ENCODE results near the gene IL34. TPM values are rescaled to one million over a fixed set of nuclear protein-coding genes. Genes with fewer than 3 reads are reported as not detected.
A peak's percentile ranks its signal among the peaks of the same experiment; 100 is the strongest.

Gene IL34
- polyA plus RNA-seq, 1 of the 3 experiments (the other 2 are of a cell fraction): 0.18 TPM

GRCh38 chr16:70696355-70696754 lies 50.0 kb downstream of the IL34 start:
- H2AFZ ChIP-seq (ENCODE audit: low read depth): no peak overlapping the region
- H4K20me1 ChIP-seq (ENCODE audit: insufficient read depth): no peaks in the 10 kb centered on the region
- no peak for TF ChIP-seq TAF1 (IDR thresholded peaks at IDR 0.05; ENCODE audit: borderline replicate concordance, low read depth, low read length)
- no peak for TF ChIP-seq RXRA (IDR thresholded peaks at IDR 0.05; ENCODE audit: borderline replicate concordance, low read depth)
- TF ChIP-seq, protein P1, sequence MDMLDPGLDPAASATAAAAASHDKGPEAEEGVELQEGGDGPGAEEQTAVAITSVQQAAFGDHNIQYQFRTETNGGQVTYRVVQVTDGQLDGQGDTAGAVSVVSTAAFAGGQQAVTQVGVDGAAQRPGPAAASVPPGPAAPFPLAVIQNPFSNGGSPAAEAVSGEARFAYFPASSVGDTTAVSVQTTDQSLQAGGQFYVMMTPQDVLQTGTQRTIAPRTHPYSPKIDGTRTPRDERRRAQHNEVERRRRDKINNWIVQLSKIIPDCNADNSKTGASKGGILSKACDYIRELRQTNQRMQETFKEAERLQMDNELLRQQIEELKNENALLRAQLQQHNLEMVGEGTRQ (IDR thresholded peaks at IDR 0.05; ENCODE audit: borderline replicate concordance, low read depth, low read length): no peak
- no peak for TF ChIP-seq GABPA (IDR thresholded peaks at IDR 0.05; ENCODE audit: low read depth)
- no peak for TF ChIP-seq SIN3A (IDR thresholded peaks at IDR 0.05; ENCODE audit: borderline replicate concordance, low read depth, low read length)
- TF ChIP-seq RCOR1 (IDR thresholded peaks at IDR 0.05; ENCODE audit: low read length): no peak
- TF ChIP-seq NRF1 (IDR thresholded peaks at IDR 0.05; ENCODE audit: low read depth, low read length): no peak
- TF ChIP-seq, protein P2, sequence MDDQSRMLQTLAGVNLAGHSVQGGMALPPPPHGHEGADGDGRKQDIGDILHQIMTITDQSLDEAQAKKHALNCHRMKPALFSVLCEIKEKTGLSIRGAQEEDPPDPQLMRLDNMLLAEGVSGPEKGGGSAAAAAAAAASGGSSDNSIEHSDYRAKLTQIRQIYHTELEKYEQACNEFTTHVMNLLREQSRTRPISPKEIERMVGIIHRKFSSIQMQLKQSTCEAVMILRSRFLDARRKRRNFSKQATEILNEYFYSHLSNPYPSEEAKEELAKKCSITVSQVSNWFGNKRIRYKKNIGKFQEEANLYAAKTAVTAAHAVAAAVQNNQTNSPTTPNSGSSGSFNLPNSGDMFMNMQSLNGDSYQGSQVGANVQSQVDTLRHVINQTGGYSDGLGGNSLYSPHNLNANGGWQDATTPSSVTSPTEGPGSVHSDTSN (IDR thresholded peaks at IDR 0.05): no peak
- TF ChIP-seq, protein P3, sequence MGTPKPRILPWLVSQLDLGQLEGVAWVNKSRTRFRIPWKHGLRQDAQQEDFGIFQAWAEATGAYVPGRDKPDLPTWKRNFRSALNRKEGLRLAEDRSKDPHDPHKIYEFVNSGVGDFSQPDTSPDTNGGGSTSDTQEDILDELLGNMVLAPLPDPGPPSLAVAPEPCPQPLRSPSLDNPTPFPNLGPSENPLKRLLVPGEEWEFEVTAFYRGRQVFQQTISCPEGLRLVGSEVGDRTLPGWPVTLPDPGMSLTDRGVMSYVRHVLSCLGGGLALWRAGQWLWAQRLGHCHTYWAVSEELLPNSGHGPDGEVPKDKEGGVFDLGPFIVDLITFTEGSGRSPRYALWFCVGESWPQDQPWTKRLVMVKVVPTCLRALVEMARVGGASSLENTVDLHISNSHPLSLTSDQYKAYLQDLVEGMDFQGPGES (IDR thresholded peaks at IDR 0.05; ENCODE audit: low read depth, low read length): no peak
- no peak for TF ChIP-seq GATA2 (CRISPR knock-in tag; IDR thresholded peaks at IDR 0.05)
- no peak for TF ChIP-seq TCF12 (IDR thresholded peaks at IDR 0.05)
- TF ChIP-seq REST (IDR thresholded peaks at IDR 0.05; ENCODE audit: low read depth, low read length): no peak
- no peak for TF ChIP-seq MXI1 (IDR thresholded peaks at IDR 0.05; ENCODE audit: low read depth, low read length)
- TF ChIP-seq EZH2phosphoT487 (IDR thresholded peaks at IDR 0.05; ENCODE audit: borderline replicate concordance, low read depth): no peak
- TF ChIP-seq, protein P4, sequence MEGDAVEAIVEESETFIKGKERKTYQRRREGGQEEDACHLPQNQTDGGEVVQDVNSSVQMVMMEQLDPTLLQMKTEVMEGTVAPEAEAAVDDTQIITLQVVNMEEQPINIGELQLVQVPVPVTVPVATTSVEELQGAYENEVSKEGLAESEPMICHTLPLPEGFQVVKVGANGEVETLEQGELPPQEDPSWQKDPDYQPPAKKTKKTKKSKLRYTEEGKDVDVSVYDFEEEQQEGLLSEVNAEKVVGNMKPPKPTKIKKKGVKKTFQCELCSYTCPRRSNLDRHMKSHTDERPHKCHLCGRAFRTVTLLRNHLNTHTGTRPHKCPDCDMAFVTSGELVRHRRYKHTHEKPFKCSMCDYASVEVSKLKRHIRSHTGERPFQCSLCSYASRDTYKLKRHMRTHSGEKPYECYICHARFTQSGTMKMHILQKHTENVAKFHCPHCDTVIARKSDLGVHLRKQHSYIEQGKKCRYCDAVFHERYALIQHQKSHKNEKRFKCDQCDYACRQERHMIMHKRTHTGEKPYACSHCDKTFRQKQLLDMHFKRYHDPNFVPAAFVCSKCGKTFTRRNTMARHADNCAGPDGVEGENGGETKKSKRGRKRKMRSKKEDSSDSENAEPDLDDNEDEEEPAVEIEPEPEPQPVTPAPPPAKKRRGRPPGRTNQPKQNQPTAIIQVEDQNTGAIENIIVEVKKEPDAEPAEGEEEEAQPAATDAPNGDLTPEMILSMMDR (IDR thresholded peaks at IDR 0.05): no peak
- TF ChIP-seq FOSL2 (IDR thresholded peaks at IDR 0.05; ENCODE audit: borderline replicate concordance, low read depth): no peak
- TF ChIP-seq, protein P5, sequence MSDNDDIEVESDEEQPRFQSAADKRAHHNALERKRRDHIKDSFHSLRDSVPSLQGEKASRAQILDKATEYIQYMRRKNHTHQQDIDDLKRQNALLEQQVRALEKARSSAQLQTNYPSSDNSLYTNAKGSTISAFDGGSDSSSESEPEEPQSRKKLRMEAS (IDR thresholded peaks at IDR 0.05; ENCODE audit: low read depth): no peak
- TF ChIP-seq YY1 (IDR thresholded peaks at IDR 0.05; ENCODE audit: low read depth): no peak
- no peak overlapping the region for H3K4me2 ChIP-seq
- H3K27me3 ChIP-seq (ENCODE audit: insufficient read depth): no peaks in the 10 kb centered on the region
- H3K4me3 ChIP-seq (ENCODE audit: low read depth in 2 of 2, low read length in 1 of 2): no peak overlapping the region
- H3K9me2 ChIP-seq: no peaks in the 10 kb centered on the region
- H3K9ac ChIP-seq: no peak overlapping the region
- H3F3A ChIP-seq (replicated peaks; ENCODE audit: insufficient read depth): peaks cover 12% of the 10 kb centered on the region
- CTCF ChIA-PET: interaction anchor here (1.5 to 3.8 kb wide), 4 partner anchors 8 to 75 kb away, joined by 4 to 21 read pairs (median 6); no protein-coding TSS in a partner anchor
- whole genome bisulfite sequencing (ENCODE audit: low lambda C conversion rate): 98% methylated on average over 4 of the region's 8 CpGs
- no peak for DNase-seq
- no peaks in the 10 kb centered on the region for H3K79me2 ChIP-seq (ENCODE audit: insufficient read depth)
- peak overlapping the region; percentile 33 to 89; a peak in 3 of 4 replicates for H3K27ac ChIP-seq (ENCODE audit: low read depth in 2 of 2, low read length in 1 of 2)
- H3K9me3 ChIP-seq: no peaks in the 10 kb centered on the region
- H3K36me3 ChIP-seq (replicated peaks in 1 of 2; ENCODE audit: control insufficient read depth in 1 of 2, insufficient read depth in 2 of 2, low read length in 1 of 2): no peaks in the 10 kb centered on the region
- peaks cover 43 to 83% of the 10 kb centered on the region in 2 experiments for H3K4me1 ChIP-seq (ENCODE audit: control insufficient read depth in 1 of 2, insufficient read depth in 2 of 2, low read depth in 1 of 2, low read length in 1 of 2)
- POLR2A ChIA-PET: interaction anchor here (1.1 kb wide), 1 partner anchor 9 kb away, joined by 4 read pairs; no protein-coding TSS in a partner anchor

Measured in SK-N-SH (cell line).